Measurements from ENCODE around the gene KIAA1671. TPM values are rescaled to one million over a fixed set of nuclear protein-coding genes. Genes with fewer than 3 reads are reported as not detected.

Gene KIAA1671
- total RNA-seq, 3 donors from 2014 or later: 71.3 to 131 (median 88.9) TPM

DNA sequence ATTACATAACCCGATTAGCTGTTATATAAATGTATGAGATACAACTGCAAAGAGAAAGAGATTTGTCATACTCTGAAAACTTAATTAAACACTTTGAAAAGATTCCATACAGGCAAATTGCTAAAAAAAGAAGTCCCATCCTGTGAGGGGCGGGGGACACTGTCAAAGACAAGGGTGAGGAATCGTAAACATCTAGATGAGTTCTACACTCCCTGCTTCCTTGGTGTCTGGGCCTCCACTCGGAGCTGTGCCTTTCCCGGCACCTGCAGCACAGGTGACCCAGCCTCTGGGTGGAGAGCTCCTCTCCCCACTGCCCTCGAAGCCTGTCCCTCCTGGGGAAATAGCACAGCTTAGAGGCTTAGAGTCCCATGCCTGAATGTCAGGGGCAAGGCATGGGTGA lies 177.9 kb downstream of the KIAA1671 start:
- TF ChIP-seq, protein P1, sequence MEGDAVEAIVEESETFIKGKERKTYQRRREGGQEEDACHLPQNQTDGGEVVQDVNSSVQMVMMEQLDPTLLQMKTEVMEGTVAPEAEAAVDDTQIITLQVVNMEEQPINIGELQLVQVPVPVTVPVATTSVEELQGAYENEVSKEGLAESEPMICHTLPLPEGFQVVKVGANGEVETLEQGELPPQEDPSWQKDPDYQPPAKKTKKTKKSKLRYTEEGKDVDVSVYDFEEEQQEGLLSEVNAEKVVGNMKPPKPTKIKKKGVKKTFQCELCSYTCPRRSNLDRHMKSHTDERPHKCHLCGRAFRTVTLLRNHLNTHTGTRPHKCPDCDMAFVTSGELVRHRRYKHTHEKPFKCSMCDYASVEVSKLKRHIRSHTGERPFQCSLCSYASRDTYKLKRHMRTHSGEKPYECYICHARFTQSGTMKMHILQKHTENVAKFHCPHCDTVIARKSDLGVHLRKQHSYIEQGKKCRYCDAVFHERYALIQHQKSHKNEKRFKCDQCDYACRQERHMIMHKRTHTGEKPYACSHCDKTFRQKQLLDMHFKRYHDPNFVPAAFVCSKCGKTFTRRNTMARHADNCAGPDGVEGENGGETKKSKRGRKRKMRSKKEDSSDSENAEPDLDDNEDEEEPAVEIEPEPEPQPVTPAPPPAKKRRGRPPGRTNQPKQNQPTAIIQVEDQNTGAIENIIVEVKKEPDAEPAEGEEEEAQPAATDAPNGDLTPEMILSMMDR (IDR thresholded peaks at IDR 0.05): no peak
- intact Hi-C loops (cut with DNase I, micrococcal nuclease): no loop called here
- DNase-seq (peak in 1 of 3 donors; percentile 55), ATAC-seq (peak; percentile 35)
- H3K9me3 ChIP-seq: no peaks in the 10 kb centered on the region
- no peak overlapping the region for H3K4me3 ChIP-seq
- H3K36me3 ChIP-seq (ENCODE audit: low read depth): no peaks in the 10 kb centered on the region
- peaks cover 43% of the 10 kb centered on the region for H3K4me1 ChIP-seq (ENCODE audit: low read depth)

DNA sequence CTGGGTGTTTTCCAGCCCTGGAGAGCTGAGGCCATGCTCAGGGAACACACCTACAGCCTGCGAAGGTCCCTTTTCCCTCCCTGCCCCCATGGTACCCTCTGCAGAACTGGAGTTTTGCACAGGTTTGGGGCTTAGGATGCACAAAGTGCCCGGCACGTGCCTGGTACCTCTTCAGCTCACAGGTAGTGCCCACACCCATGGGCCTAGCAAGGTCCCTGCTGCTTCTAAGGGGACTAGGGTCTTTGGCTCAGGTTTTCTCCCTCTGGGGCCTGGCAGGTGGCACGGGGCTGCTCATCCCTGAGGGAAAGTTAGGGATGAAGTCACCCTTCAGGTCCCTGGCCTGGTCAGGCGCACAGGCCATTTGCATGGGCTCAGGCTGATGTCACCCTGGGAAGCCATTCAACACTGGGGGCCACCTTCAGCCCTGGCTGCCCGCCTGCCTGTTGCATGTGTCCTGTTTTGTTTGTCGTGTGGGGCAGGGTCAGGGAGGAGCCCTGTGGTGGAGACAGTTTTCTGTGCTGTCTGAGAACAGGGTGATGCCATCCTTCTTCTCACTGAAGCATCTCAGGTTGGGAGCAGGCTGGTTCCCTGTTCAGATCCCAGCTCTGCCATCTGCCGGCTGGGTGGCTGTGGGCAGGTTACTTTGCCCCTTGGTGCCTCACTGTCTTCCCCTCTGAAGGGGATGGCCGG lies 178.8 kb downstream of the KIAA1671 start:
- intact Hi-C loops (cut with DNase I, micrococcal nuclease): no loop called here
- no peaks in the 10 kb centered on the region for H3K36me3 ChIP-seq (ENCODE audit: low read depth)
- peaks cover 48% of the 10 kb centered on the region for H3K4me1 ChIP-seq (ENCODE audit: low read depth)
- no peaks in the 10 kb centered on the region for H3K9me3 ChIP-seq
- ATAC-seq: peak; percentile 17
- peak in 2 of 3 donors; percentile 46 to 65 for DNase-seq
- H3K4me3 ChIP-seq: no peak overlapping the region
- TF ChIP-seq, protein P1 (IDR thresholded peaks at IDR 0.05): no peak

DNA sequence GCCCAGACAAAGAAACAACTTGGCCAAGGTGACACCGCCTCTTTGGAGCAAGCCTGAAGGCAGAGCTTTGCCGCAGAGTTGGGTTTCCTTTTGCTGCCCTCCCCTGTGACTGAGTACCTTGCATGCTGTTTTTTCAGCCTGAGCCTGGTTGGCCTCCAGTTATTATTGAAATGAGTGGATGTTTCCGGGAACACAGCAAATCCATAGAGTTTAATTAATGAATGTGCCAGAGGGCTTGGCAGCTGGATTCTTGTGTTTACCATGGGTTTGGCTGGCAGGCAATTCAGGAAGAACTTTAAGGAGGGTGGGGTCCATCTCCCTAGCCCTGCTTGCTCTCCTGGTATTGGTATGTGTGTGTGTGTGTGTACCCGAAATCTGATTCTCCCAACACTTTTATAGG lies 181.5 kb downstream of the KIAA1671 start:
- intact Hi-C loops (cut with DNase I, micrococcal nuclease): no loop called here
- H3K36me3 ChIP-seq (ENCODE audit: low read depth): no peaks in the 10 kb centered on the region
- peaks cover 55% of the 10 kb centered on the region for H3K4me1 ChIP-seq (ENCODE audit: low read depth)
- TF ChIP-seq, protein P1 (IDR thresholded peaks at IDR 0.05): no peak
- H3K9me3 ChIP-seq: no peaks in the 10 kb centered on the region
- peak; percentile 88 for ATAC-seq
- H3K4me3 ChIP-seq: no peak overlapping the region
- DNase-seq: peak in 2 of 3 donors; percentile 50 to 78

DNA sequence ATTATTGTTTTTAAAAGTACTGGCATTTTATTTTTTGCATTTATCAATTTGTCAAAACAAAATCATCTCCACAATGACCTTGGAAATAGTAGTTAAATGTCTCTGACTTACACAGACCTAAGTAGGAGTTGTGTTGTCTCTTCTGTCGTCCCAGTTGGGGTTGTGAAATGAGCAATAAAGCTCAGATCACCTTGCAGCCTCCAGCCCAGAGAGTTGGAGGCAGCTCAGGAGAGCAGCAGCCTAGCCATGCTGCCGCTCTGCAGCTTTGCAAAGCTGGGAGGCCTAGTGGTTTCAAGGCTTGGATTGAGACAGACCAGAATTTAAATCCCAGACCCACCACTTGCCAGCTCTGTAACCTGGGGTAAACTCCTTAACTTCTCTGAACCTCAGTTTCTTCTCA lies 181.9 kb downstream of the KIAA1671 start:
- Histone ChIP-seq H3K4me3 (no peak overlapping the region), H3K36me3 (ENCODE audit: low read depth) (no peaks in the 10 kb centered on the region), H3K4me1 (ENCODE audit: low read depth) (peaks cover 55% of the 10 kb centered on the region), H3K9me3 (no peaks in the 10 kb centered on the region)
- ATAC-seq (peak; percentile 53), DNase-seq (no peak)
- intact Hi-C loops (cut with DNase I, micrococcal nuclease): no loop called here
- TF ChIP-seq, protein P1 (IDR thresholded peaks at IDR 0.05): no peak

DNA sequence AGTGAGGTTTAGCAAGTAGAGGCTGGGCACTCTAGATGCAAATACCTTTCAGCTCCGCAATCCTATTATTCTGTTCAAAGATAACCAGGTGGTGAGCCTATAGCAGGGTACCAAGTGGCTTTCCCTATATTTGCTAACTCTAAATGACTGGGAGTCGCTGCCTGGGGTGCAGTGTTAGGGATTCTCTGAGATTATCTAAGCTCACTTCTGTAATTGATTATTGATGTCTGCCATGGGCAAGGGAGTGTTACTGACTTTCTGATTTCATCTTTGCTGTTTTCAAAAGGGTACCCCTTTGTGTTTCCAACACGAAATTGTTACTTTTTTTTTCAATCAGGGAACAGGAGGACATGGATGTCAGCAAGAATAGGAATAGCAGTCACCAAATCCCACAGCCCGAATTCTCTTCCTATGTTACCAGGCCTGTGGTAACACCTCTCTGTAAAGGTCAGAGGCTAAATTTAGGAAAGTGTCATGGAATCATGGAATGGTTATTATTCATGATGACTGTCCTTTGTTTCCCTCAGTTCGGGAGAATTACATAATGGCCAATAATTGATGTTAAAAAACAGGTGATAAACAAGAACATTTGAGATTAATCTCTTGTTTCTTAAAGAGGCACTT lies 184.5 kb downstream of the KIAA1671 start:
- peaks cover 42% of the 10 kb centered on the region for H3K4me1 ChIP-seq (ENCODE audit: low read depth)

More for the DNA sequence above, 184.5 kb downstream of the KIAA1671 start:
- intact Hi-C loops (cut with DNase I, micrococcal nuclease): no loop called here
- TF ChIP-seq, protein P1 (IDR thresholded peaks at IDR 0.05): no peak
- DNase-seq (no peak), ATAC-seq (no peak)
- no peaks in the 10 kb centered on the region for H3K9me3 ChIP-seq
- no peaks in the 10 kb centered on the region for H3K36me3 ChIP-seq (ENCODE audit: low read depth)
- no peak overlapping the region for H3K4me3 ChIP-seq
